Adrenal gland (tissue), 12 donors: ENCODE results near the gene PDGFRA. TPM values are rescaled to one million over a fixed set of nuclear protein-coding genes. Genes with fewer than 3 reads are reported as not detected.

Experiments
- DNase-seq, 7 donors: peaks; one replicate each; pipeline ENCODE4 v3.0.0-alpha.2; 2019 to 2020
- H3K27ac ChIP-seq, 5 donors: fragments of 200-600 bp; sonication (generic) in 4 of 5; 1 replicate in 3 of 5; 2 replicates in 2 of 5; pipeline versions ENCODE4 v1.5.1 to v1.8.0; 2016 to 2020; ENCODE audit warnings: mild to moderate bottlenecking in 1 of 5
- H3K27me3 ChIP-seq: fragments of 200-600 bp; 2 replicates; pipeline ENCODE4 v1.8.0; 2021
- H3K36me3 ChIP-seq, 2 donors: fragments of 200-600 bp; replicated peaks in 1 of 2; 1 replicate in 1 of 2; 2 replicates in 1 of 2; pipeline versions ENCODE4 v1.5.1 to v1.8.0; 2018 to 2022
- H3K4me1 ChIP-seq, 2 donors: fragments of 200-600 bp; replicated peaks in 1 of 2; 1 replicate in 1 of 2; 2 replicates in 1 of 2; pipeline versions ENCODE4 v1.5.1 to v1.8.0; 2018 to 2021
- H3K4me3 ChIP-seq, 4 donors: fragments of 200-600 bp; sonication (generic) in 3 of 4; one replicate each; pipeline ENCODE4 v1.5.1; 2016 to 2018
- H3K9me3 ChIP-seq, 3 donors: fragments of 200-600 bp; sonication (generic) in 1 of 3; replicated peaks in 1 of 3; 1 replicate in 2 of 3; 2 replicates in 1 of 3; pipeline versions ENCODE4 v1.5.1 to v1.8.0; 2016 to 2021
- CTCF ChIP-seq, 6 experiments: fragments of 450-650 bp in 4 of 6; fragments of 200-600 bp in 2 of 6; sonication (generic) in 1 of 6; IDR thresholded peaks; 1 replicate in 5 of 6; 2 replicates in 1 of 6; pipeline versions ENCODE4 v1.5.1 to v1.8.0; 2016 to 2021; ENCODE audit warnings: antibody characterized with exemption in 6 of 6, mild to moderate bottlenecking in 2 of 6, moderate library complexity in 1 of 6
- POLR2A ChIP-seq, 2 donors: fragments of 450-650 bp; IDR thresholded peaks; one replicate each; pipeline ENCODE4 v1.6.1; 2017; ENCODE audit warnings: antibody characterized with exemption in 2 of 2, mild to moderate bottlenecking in 2 of 2, moderate library complexity in 1 of 2
- WGBS, 4 donors: extraction: QIAGEN DNeasy Blood & Tissue Kit in 2 of 4; methylation state at CpG; one replicate each; pipeline versions ENCODE4 v1.1.5 to v1.1.7; 2013 to 2017; 5-methylcytosine and 5-hydroxymethylcytosine counted together
- intact Hi-C, 2 donors: fragments of 100-400 bp; cut with DNase I; formaldehyde crosslinking; loops; one replicate each; pipeline versions ENCODE4 v1.14.1 to v1.15.0; 2022 to 2023
- polyA plus RNA-seq, 3 donors: library from polyadenylated mRNA; stranded (reverse); fragments of 200-250 nt in 2 of 3; fragments of 350-450 nt in 1 of 3; fragmentation: Illumina TruSeq in 1 of 3; extraction: RNeasy Lipid Tissue Mini Kit (QIAGEN cat#74804) in 1 of 3; gene quantifications; one replicate each; pipeline ENCODE4 v1.2.3, GENCODE V29; 2013 to 2014
- total RNA-seq, 9 donors: library from RNA; depleted of rRNA in 4 of 9; stranded (reverse); fragments of >200 nt in 4 of 9; fragments of 120-200 nt in 1 of 9; fragmentation: NEBNext Ultra II Directional in 1 of 9; extraction: Animal tissue kit (Norgen Biotek cat#: 25700) in 1 of 9; gene quantifications; one replicate each; pipeline versions ENCODE4 v1.1.0 to v1.2.4, GENCODE V29; 2013 to 2023
- donor health status: healthy with polysubstance abuse.
- donor health status: Bipolar disorder and iron deficiency.
- donor health status: DM: yes; HTN: yes; CAD: no.
- donor health status: DM: no; HTN: no; CAD: no.
- donor health status: DM: no; HTN: no; CAD: no.
- donor health status: DM: yes; HTN: yes; CAD: no.

The PDGFRA gene
- total and polyA plus RNA-seq, 12 donors: 14.5 to 182 (median 90.9) TPM

- WGBS, 4 donors: 88 to 93% (median 91%) methylated on average over 6 of the region's 6 CpGs
- H3K36me3 ChIP-seq: no peaks in the 10 kb centered on the region
- intact Hi-C loops: no loop called here
- no peak for TF ChIP-seq CTCF (IDR thresholded peaks at IDR 0.05)
- no peak for TF ChIP-seq POLR2A (IDR thresholded peaks at IDR 0.05)
- H3K9me3 ChIP-seq: no peaks in the 10 kb centered on the region
- H3K27ac ChIP-seq: no peak overlapping the region
- no peaks in the 10 kb centered on the region for H3K27me3 ChIP-seq
- DNase-seq: no peak
- no peaks in the 10 kb centered on the region for H3K4me1 ChIP-seq
- no peak overlapping the region for H3K4me3 ChIP-seq
Measured at GRCh38 chr4:54186371-54186770, 42.7 kb upstream of the PDGFRA start.

- intact Hi-C loops: no loop called here
- Histone ChIP-seq H3K36me3 (no peaks in the 10 kb centered on the region), H3K4me3 (no peak overlapping the region), H3K4me1 (no peaks in the 10 kb centered on the region), H3K9me3 (no peaks in the 10 kb centered on the region), H3K27ac (no peak overlapping the region), H3K27me3 (no peaks in the 10 kb centered on the region)
- TF ChIP-seq CTCF (IDR thresholded peaks at IDR 0.05): peak in 1 of 6 experiments; percentile 13
- no peak for TF ChIP-seq POLR2A (IDR thresholded peaks at IDR 0.05)
- peak; percentile 17 to 56 (median 29) for DNase-seq
- WGBS, 4 donors: 45 to 64% (median 59%) methylated on average over 8 to 9 of the region's 9 CpGs
Measured at GRCh38 chr4:54187148-54187547, 41.9 kb upstream of the PDGFRA start.

DNA sequence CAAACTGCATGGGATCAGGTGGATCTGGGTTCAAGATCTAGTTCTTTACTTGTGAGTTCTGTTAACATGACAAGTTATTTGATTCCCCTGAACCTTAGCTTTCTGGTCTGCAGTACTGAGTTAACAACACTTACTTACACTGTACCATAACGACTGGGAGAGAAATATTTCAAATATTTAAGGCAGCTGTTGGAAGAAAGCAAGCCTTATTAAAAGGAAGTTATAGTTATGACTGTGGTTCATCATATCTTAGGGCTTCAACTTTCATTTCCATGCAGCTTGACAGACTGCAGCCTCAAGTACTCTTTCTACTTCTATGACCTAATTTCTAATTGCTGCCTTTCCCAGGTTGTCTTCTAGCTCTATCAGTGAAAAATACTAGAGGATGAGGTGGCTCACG lies 40.0 kb upstream of the PDGFRA start:
- DNase-seq: no peak
- no peaks in the 10 kb centered on the region for H3K4me1 ChIP-seq
- H3K4me3 ChIP-seq: no peak overlapping the region
- no peaks in the 10 kb centered on the region for H3K36me3 ChIP-seq
- H3K9me3 ChIP-seq: no peaks in the 10 kb centered on the region
- no peaks in the 10 kb centered on the region for H3K27me3 ChIP-seq
- intact Hi-C loops: no loop called here
- H3K27ac ChIP-seq: no peak overlapping the region
- 40 to 55% (median 47%) methylated on average over 2 of the region's 2 CpGs for WGBS, 4 donors
- TF ChIP-seq POLR2A (IDR thresholded peaks at IDR 0.05): no peak
- no peak for TF ChIP-seq CTCF (IDR thresholded peaks at IDR 0.05)

GRCh38 chr4:54192811-54193210 lies 36.3 kb upstream of the PDGFRA start:
- Histone ChIP-seq H3K27ac (no peak overlapping the region), H3K9me3 (no peaks in the 10 kb centered on the region), H3K4me1 (no peaks in the 10 kb centered on the region), H3K36me3 (no peaks in the 10 kb centered on the region), H3K27me3 (no peaks in the 10 kb centered on the region), H3K4me3 (no peak overlapping the region)
- WGBS, 4 donors: 91 to 96% (median 92%) methylated on average over 16 of the region's 16 CpGs
- DNase-seq: no peak
- TF ChIP-seq CTCF (IDR thresholded peaks at IDR 0.05) (no peak), POLR2A (IDR thresholded peaks at IDR 0.05) (no peak)
- intact Hi-C loops: no loop called here
